Measurements from ENCODE around the gene MTFR2.
A peak's percentile ranks its signal among the peaks of the same experiment; 100 is the strongest.
"Not testable (repeated sequence)": the region's sequence is repeated elsewhere in the genome, so short reads cannot be mapped to it uniquely, and the experiment has no call there.

MTFR2 gene

GRCh38 chr6:136232701-136233100 is 17.4 kb downstream of the MTFR2 start:
- H3K27ac ChIP-seq (ENCODE audit: low read length): no peak overlapping the region
- no peaks in the 10 kb centered on the region for H3K9me3 ChIP-seq (ENCODE audit: control insufficient read depth in 1 of 2, low read length in 2 of 2)
- no peaks in the 10 kb centered on the region for H3K27me3 ChIP-seq (ENCODE audit: low read depth, low read length)
- H3K4me1 ChIP-seq (ENCODE audit: control insufficient read depth in 1 of 2, insufficient read depth in 2 of 2, low read length in 2 of 2): no peaks in the 10 kb centered on the region
- H3K36me3 ChIP-seq (ENCODE audit: control insufficient read depth in 1 of 2, insufficient read depth in 2 of 2, low read length in 2 of 2): no peaks in the 10 kb centered on the region
- H3K4me3 ChIP-seq (ENCODE audit: low read depth in 1 of 2, low read length in 2 of 2): no peak overlapping the region

GRCh38 chr6:136230219-136230853 is 19.8 kb downstream of the MTFR2 start:
- Histone ChIP-seq H3K9me3 (ENCODE audit: control insufficient read depth in 1 of 2, low read length in 2 of 2) (no peaks in the 10 kb centered on the region), H3K4me3 (ENCODE audit: low read depth in 1 of 2, low read length in 2 of 2) (no peak overlapping the region), H3K27me3 (ENCODE audit: low read depth, low read length) (no peaks in the 10 kb centered on the region), H3K36me3 (ENCODE audit: control insufficient read depth in 1 of 2, insufficient read depth in 2 of 2, low read length in 2 of 2) (no peaks in the 10 kb centered on the region), H3K4me1 (ENCODE audit: control insufficient read depth in 1 of 2, insufficient read depth in 2 of 2, low read length in 2 of 2) (peaks cover 0 to 3% of the 10 kb centered on the region in 2 donors), H3K27ac (ENCODE audit: low read length) (no peak overlapping the region)

- H3K36me3 ChIP-seq (ENCODE audit: control insufficient read depth in 1 of 2, insufficient read depth in 2 of 2, low read length in 2 of 2): no peaks in the 10 kb centered on the region
- no peaks in the 10 kb centered on the region for H3K9me3 ChIP-seq (ENCODE audit: control insufficient read depth in 1 of 2, low read length in 2 of 2)
- H3K27ac ChIP-seq (ENCODE audit: low read length): no peak overlapping the region
- peaks cover 0 to 3% of the 10 kb centered on the region in 2 donors for H3K4me1 ChIP-seq (ENCODE audit: control insufficient read depth in 1 of 2, insufficient read depth in 2 of 2, low read length in 2 of 2)
- H3K4me3 ChIP-seq (ENCODE audit: low read depth in 1 of 2, low read length in 2 of 2): no peak overlapping the region
- no peaks in the 10 kb centered on the region for H3K27me3 ChIP-seq (ENCODE audit: low read depth, low read length)
Observed at GRCh38 chr6:136228814-136229213, 21.3 kb downstream of the MTFR2 start.

DNA sequence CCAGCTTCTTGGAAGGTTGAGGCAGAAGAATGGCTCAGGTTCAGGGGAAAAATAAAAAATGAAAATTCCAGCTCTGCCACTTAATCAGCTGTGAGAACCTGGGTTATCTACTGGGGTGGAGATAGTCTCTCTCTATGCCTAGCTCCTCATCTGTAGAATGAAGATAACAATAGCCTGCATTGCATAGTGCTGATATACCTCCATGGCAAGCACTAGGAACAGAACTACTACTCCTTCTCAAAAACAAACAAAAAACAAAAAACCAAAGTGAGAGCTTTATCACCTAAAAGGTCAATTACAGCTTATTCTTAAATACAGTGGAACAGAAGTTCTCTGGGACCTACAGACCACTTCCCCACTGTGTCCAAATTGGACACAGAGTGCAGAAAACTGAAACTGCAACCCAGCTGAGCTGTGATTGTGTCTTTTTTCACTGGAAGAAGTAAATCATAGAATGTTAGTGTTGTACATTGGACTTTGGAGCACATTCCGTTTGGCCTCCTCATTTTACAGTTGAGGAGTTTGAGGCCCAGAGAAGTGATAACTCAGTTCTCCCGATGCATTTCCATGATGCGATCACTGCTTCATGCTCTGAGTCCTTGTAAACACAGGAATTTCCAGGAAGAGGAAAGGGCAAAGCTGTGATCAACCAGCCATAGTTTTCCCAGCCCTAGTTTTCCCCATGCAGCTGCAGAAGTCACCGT is 23.3 kb downstream of the MTFR2 start:
- H3K4me3 ChIP-seq (ENCODE audit: low read depth in 1 of 2, low read length in 2 of 2): peak overlapping the region; percentile 39 to 48
- H3K27ac ChIP-seq (ENCODE audit: low read length): peak overlapping the region; percentile 42
- no peaks in the 10 kb centered on the region for H3K36me3 ChIP-seq (ENCODE audit: control insufficient read depth in 1 of 2, insufficient read depth in 2 of 2, low read length in 2 of 2)
- H3K9me3 ChIP-seq (ENCODE audit: control insufficient read depth in 1 of 2, low read length in 2 of 2): no peaks in the 10 kb centered on the region
- H3K27me3 ChIP-seq (ENCODE audit: low read depth, low read length): no peaks in the 10 kb centered on the region
- H3K4me1 ChIP-seq (ENCODE audit: control insufficient read depth in 1 of 2, insufficient read depth in 2 of 2, low read length in 2 of 2): peaks cover 0 to 3% of the 10 kb centered on the region in 2 donors

GRCh38 chr6:136226027-136226673 is 24.0 kb downstream of the MTFR2 start:
- H3K27me3 ChIP-seq (ENCODE audit: low read depth, low read length): no peaks in the 10 kb centered on the region
- peak overlapping the region; percentile 39 to 48 for H3K4me3 ChIP-seq (ENCODE audit: low read depth in 1 of 2, low read length in 2 of 2)
- H3K4me1 ChIP-seq (ENCODE audit: control insufficient read depth in 1 of 2, insufficient read depth in 2 of 2, low read length in 2 of 2): peaks cover 0 to 3% of the 10 kb centered on the region in 2 donors
- peak overlapping the region; percentile 42 for H3K27ac ChIP-seq (ENCODE audit: low read length)
- no peaks in the 10 kb centered on the region for H3K36me3 ChIP-seq (ENCODE audit: control insufficient read depth in 1 of 2, insufficient read depth in 2 of 2, low read length in 2 of 2)
- no peaks in the 10 kb centered on the region for H3K9me3 ChIP-seq (ENCODE audit: control insufficient read depth in 1 of 2, low read length in 2 of 2)

GRCh38 chr6:136225496-136225895 is 24.6 kb downstream of the MTFR2 start:
- Histone ChIP-seq H3K4me1 (ENCODE audit: control insufficient read depth in 1 of 2, insufficient read depth in 2 of 2, low read length in 2 of 2) (peaks cover 0 to 3% of the 10 kb centered on the region in 2 donors), H3K36me3 (ENCODE audit: control insufficient read depth in 1 of 2, insufficient read depth in 2 of 2, low read length in 2 of 2) (no peaks in the 10 kb centered on the region), H3K27ac (ENCODE audit: low read length) (no peak overlapping the region), H3K4me3 (ENCODE audit: low read depth in 1 of 2, low read length in 2 of 2) (no peak overlapping the region), H3K9me3 (ENCODE audit: control insufficient read depth in 1 of 2, low read length in 2 of 2) (no peaks in the 10 kb centered on the region), H3K27me3 (ENCODE audit: low read depth, low read length) (no peaks in the 10 kb centered on the region)

GRCh38 chr6:136224974-136225373 is 25.1 kb downstream of the MTFR2 start:
- H3K27me3 ChIP-seq (ENCODE audit: low read depth, low read length); H3K4me1 ChIP-seq (ENCODE audit: control insufficient read depth in 1 of 2, insufficient read depth in 2 of 2, low read length in 2 of 2); H3K27ac ChIP-seq (ENCODE audit: low read length); H3K4me3 ChIP-seq (ENCODE audit: low read depth in 1 of 2, low read length in 2 of 2); H3K36me3 ChIP-seq (ENCODE audit: control insufficient read depth in 1 of 2, insufficient read depth in 2 of 2, low read length in 2 of 2); H3K9me3 ChIP-seq (ENCODE audit: control insufficient read depth in 1 of 2, low read length in 2 of 2): not testable (repeated sequence)

DNA sequence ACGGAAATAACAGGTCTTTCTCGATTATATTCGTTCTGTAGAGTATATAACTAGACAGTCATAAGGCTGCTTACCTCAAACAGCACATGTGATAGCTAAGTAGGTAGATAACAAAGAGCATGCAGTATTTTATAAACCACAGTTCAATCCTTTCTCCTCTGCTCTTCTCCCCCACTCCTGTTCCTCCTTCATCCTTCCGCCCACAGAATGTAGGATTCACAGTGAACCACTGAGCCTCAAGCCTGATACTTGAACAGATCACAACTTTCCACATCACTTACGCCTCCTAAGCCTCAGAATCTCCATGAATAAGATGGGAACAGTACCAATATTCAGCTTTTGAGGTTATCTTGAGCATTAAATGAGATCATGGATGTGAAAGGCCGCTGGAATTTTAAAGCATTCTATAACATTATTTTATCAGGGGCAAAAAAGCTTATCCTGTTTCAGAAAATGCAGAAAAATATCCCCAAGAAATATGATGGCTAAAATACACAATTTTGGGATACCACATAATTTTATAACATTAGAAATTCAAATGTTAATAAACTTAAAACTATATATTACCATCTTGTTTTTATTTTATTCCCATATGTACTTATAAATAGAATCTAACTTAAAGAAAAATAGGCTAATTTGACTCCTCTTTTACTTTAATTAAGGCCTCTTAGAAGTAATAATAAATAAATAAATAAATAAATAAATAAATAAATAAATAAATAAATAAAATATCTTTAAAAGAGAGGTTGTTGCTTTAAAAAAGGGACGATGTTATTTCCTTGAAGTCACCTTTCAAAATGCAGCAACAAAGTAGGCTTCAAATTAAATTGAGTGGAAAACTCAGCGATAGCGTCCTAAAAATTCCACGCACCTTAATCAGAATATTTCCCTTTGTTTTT is 33.4 kb downstream of the MTFR2 start:
- peaks cover 0 to 4% of the 10 kb centered on the region in 2 donors for H3K9me3 ChIP-seq (ENCODE audit: control insufficient read depth in 1 of 2, low read length in 2 of 2)
- no peaks in the 10 kb centered on the region for H3K27me3 ChIP-seq (ENCODE audit: low read depth, low read length)
- no peaks in the 10 kb centered on the region for H3K36me3 ChIP-seq (ENCODE audit: control insufficient read depth in 1 of 2, insufficient read depth in 2 of 2, low read length in 2 of 2)
- H3K4me1 ChIP-seq (ENCODE audit: control insufficient read depth in 1 of 2, insufficient read depth in 2 of 2, low read length in 2 of 2): no peaks in the 10 kb centered on the region
- no peak overlapping the region for H3K27ac ChIP-seq (ENCODE audit: low read length)
- no peak overlapping the region for H3K4me3 ChIP-seq (ENCODE audit: low read depth in 1 of 2, low read length in 2 of 2)

DNA sequence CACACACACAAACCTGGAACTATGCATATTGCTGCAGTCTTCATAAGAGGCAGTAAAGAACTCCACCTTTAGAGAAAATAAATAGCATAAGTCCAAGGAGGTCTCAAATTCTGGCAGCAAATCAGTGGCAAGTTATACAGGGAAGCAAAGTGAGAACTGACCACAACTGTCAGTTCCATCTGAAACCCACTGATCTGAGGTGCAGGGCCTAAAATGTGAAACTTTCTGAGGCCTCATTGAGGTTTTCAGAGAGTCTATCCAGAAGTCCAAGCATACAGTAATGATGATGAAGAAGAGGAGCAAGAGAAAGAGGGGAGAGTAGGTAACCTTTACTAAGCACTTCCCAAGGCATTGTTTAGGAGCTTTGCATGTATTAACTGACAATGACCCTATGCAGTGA is 36.3 kb downstream of the MTFR2 start:
- Histone ChIP-seq H3K9me3 (ENCODE audit: control insufficient read depth in 1 of 2, low read length in 2 of 2) (no peaks in the 10 kb centered on the region), H3K27me3 (ENCODE audit: low read depth, low read length) (no peaks in the 10 kb centered on the region), H3K4me1 (ENCODE audit: control insufficient read depth in 1 of 2, insufficient read depth in 2 of 2, low read length in 2 of 2) (no peaks in the 10 kb centered on the region), H3K36me3 (ENCODE audit: control insufficient read depth in 1 of 2, insufficient read depth in 2 of 2, low read length in 2 of 2) (no peaks in the 10 kb centered on the region), H3K27ac (ENCODE audit: low read length) (no peak overlapping the region), H3K4me3 (ENCODE audit: low read depth in 1 of 2, low read length in 2 of 2) (no peak overlapping the region)

GRCh38 chr6:136213012-136213539 is 37.0 kb downstream of the MTFR2 start:
- no peaks in the 10 kb centered on the region for H3K4me1 ChIP-seq (ENCODE audit: control insufficient read depth in 1 of 2, insufficient read depth in 2 of 2, low read length in 2 of 2)
- no peak overlapping the region for H3K27ac ChIP-seq (ENCODE audit: low read length)
- H3K36me3 ChIP-seq (ENCODE audit: control insufficient read depth in 1 of 2, insufficient read depth in 2 of 2, low read length in 2 of 2): no peaks in the 10 kb centered on the region
- no peaks in the 10 kb centered on the region for H3K9me3 ChIP-seq (ENCODE audit: control insufficient read depth in 1 of 2, low read length in 2 of 2)
- H3K4me3 ChIP-seq (ENCODE audit: low read depth in 1 of 2, low read length in 2 of 2): no peak overlapping the region
- no peaks in the 10 kb centered on the region for H3K27me3 ChIP-seq (ENCODE audit: low read depth, low read length)

- Histone ChIP-seq H3K27ac (ENCODE audit: low read length) (no peak overlapping the region), H3K4me1 (ENCODE audit: control insufficient read depth in 1 of 2, insufficient read depth in 2 of 2, low read length in 2 of 2) (no peaks in the 10 kb centered on the region)
Observed at GRCh38 chr6:136212608-136213007, 37.5 kb downstream of the MTFR2 start.

More at GRCh38 chr6:136212608-136213007, 37.5 kb downstream of the MTFR2 start:
- Histone ChIP-seq H3K4me3 (ENCODE audit: low read depth in 1 of 2, low read length in 2 of 2) (no peak overlapping the region), H3K36me3 (ENCODE audit: control insufficient read depth in 1 of 2, insufficient read depth in 2 of 2, low read length in 2 of 2) (no peaks in the 10 kb centered on the region), H3K27me3 (ENCODE audit: low read depth, low read length) (no peaks in the 10 kb centered on the region), H3K9me3 (ENCODE audit: control insufficient read depth in 1 of 2, low read length in 2 of 2) (no peaks in the 10 kb centered on the region)
